HFF-Myc (cell line): ENCODE measurements around the gene RPS6KA2.
A peak's percentile ranks its signal among the peaks of the same experiment; 100 is the strongest.

ENCODE experiments used
- DNase-seq: peaks from one replicate; pipeline ENCODE4 v3.0.0-alpha.2; 2011; ENCODE audit warnings: low read depth; ENCODE audit errors: extremely low read depth
- H3K4me3 ChIP-seq: replicated peaks from 2 replicates; pipeline ENCODE4 v1.5.1; 2011; ENCODE audit warnings: low read depth, mild to moderate bottlenecking, control low read depth, low read length
- CTCF ChIP-seq: IDR thresholded peaks from 2 replicates; pipeline ENCODE4 v1.5.1; 2012; ENCODE audit warnings: mild to moderate bottlenecking, low read depth, low read length, control low read depth; ENCODE audit errors: missing control alignments

The RPS6KA2 gene

DNA sequence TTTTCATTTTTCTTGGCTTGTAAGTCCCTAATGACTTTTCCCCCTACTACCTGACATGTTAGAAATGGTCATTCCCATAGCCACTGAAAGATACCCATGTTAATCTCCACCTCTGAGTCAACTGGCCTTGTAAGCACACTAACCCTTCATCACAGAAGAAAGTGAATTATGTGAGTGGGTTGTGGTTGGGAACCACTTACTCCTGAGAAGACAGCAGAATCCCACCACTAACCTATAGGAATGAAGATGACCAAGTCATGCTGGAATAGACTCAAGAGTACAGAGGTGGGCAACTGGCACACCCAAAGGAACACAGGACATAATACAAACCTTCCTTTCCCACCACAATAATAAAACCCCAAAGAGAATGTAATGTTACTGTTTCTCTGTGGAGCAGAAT, 70.7 kb downstream of the RPS6KA2 start:
- H3K4me3 ChIP-seq, result no peak overlapping the region
- DNase-seq, result no peak
- no peak for TF ChIP-seq CTCF

GRCh38 chr6:166555086-166555485, 72.0 kb downstream of the RPS6KA2 start:
- H3K4me3 ChIP-seq, result no peak overlapping the region
- DNase-seq, result no peak
- no peak for TF ChIP-seq CTCF

DNA sequence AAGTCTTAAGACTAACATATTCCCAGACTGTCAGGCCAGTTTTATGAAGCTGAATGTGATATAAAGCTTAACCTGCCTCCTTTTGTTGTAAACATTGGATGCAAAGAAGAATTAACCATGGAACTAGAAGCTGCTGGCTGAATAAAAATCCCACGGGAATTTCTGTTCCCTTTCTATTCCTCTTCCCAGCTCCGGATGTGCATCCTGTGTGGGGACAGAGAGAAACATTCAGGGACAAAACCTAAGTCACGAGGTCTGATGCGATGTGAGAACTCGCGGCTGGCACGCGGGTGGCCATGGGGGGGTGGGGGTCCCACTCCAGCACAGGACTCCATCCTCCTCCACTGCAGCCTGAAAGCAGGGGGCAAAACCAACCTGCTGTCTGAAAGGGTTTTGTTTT, 72.7 kb downstream of the RPS6KA2 start:
- TF ChIP-seq CTCF, result no peak
- no peak for DNase-seq
- no peak overlapping the region for H3K4me3 ChIP-seq

GRCh38 chr6:166553563-166554271, 73.3 kb downstream of the RPS6KA2 start:
- no peak for DNase-seq
- no peak for TF ChIP-seq CTCF
- H3K4me3 ChIP-seq, result 0 out of 2 replicates have a peak overlapping the region, but pooled peaks have one; percentile 4

- DNase-seq, result no peak
- TF ChIP-seq CTCF, result no peak
- no peak overlapping the region for H3K4me3 ChIP-seq
Measured at GRCh38 chr6:166552600-166552999, 74.5 kb downstream of the RPS6KA2 start.

DNA sequence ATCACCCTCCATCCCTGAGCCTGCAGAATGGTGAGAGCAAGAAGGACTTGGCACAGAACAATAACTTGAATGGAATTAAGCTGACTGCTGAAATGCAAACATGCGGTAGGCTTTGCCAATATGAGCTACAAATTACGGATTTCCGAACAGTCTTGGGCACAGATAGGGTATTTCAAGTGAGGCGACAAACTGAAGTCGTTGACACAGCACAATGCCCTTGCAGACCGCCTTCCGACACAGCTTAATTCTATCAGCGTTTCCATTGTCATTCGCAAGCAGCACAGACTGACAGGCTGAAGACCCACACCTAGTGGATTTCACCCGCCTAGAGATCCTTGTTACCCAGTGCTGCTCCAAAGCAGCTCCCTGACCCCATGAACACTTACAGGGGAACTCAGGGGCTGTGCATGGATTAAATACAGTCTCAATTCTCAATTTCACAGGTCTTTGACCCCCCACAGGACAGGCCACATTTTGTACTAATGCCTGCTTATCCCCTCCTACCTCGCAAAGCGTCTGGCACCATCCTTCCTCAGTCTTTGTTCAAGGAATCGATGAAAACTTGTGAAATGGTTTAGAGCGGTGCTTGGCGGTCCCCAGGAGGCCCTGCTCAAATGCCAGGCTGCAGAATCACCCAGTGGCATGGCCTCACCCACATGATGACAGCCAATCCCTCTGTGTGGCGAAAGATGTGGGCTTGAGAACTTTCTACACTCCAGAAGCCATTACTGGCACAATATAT, 75.1 kb downstream of the RPS6KA2 start:
- no peak for TF ChIP-seq CTCF
- no peak overlapping the region for H3K4me3 ChIP-seq
- no peak for DNase-seq
